DMS53 (cell line): ENCODE data around the gene FLT4.
"Not testable (repeated sequence)": the region's sequence is repeated elsewhere in the genome, so short reads cannot be mapped to it uniquely, and the experiment has no call there.

Experiments used
- DNase-seq: peaks from one replicate; lab custom pipeline; 2025; lab: John Stamatoyannopoulos, UW

Gene FLT4

GRCh38 chr5:180670157-180670556 lies 20.8 kb upstream of the FLT4 start:
- no peak for DNase-seq

- no peak for DNase-seq
Observed at GRCh38 chr5:180669661-180670060, 20.3 kb upstream of the FLT4 start.

- DNase-seq, result no peak
Observed at GRCh38 chr5:180668835-180669596, 19.6 kb upstream of the FLT4 start.

GRCh38 chr5:180666812-180667211 lies 17.4 kb upstream of the FLT4 start:
- DNase-seq, result no peak

GRCh38 chr5:180665682-180666404 lies 16.4 kb upstream of the FLT4 start:
- DNase-seq, result no peak

DNA sequence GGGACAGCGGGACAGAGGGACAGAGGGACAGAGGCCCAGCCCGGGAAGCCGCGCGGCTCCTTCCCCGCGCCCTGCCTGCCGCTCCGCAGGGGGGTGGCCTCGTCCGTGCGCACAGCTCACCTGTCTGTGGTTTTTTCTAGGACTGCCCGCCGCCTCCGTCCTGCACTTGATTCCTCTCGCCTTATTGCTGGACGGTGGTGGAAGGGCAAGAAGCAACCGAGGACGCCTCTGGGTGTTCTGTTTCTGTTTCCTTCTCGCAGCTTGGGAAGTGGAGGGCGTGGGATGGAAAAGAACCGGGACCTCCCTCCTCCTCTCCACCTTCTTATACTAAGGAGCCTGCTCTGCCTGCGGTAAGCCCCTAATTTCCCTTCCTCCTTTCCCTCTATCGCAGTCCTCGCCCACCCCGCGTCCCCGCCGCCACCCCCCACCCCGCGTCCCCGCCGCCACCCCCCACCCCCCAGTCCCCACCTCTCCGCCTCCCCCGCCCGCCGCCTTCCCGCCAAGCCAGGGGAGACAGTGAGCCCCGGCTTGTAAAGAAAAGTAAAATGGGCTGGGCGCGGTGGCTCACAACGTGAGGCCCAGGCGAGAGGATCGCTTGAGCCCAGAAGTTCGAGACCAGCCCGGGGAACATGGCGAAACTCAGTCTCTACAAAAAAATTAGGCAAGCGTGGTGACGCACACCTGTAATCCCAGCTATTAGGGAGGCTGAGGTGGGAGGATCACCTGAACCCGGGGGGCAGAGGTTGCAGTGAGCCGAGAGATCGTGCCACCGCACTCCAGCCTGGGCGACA lies 9.6 kb upstream of the FLT4 start:
- DNase-seq, result no peak

DNA sequence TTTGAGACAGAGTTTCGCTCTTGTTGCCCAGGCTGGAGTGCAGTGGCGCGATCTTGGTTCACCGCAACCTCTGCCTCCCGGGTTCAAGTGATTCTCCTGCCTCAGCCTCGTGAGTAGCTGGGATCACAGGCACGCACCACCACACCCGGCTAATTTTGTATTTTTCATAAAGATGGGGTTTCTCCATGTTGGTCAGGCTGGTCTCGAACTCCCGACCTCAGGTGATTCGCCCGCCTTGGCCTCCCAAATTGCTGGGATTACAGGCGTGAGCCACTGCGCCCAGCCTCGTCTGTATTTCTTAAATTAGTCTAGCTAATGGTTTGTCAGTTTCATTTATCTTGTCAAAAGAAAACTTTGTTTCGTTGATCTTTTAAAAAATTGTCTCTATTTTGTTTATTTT lies 5.8 kb upstream of the FLT4 start:
- DNase-seq, result not testable (repeated sequence)

DNA sequence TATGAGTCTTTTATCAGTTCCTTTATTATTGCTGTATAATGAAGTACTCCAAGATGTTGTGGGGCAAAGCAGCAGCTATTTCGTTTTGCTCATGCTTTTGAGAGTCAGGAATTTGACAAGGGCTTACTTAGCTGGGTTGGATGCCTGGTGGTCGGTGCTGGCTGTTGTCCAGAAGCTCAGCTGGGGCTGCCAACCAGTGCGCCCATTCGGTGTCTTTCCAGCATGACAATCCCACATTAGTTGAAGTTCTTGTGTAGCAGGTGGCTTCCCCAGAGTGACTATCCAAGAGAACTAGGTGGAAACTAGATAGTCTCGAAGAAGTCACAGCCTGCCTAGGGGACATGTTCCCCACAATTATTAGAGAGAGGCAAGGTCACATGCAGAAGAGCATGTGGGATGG lies 3.4 kb upstream of the FLT4 start:
- DNase-seq, result no peak

GRCh38 chr5:180652346-180652745 lies 2.9 kb upstream of the FLT4 start:
- DNase-seq, result no peak

DNA sequence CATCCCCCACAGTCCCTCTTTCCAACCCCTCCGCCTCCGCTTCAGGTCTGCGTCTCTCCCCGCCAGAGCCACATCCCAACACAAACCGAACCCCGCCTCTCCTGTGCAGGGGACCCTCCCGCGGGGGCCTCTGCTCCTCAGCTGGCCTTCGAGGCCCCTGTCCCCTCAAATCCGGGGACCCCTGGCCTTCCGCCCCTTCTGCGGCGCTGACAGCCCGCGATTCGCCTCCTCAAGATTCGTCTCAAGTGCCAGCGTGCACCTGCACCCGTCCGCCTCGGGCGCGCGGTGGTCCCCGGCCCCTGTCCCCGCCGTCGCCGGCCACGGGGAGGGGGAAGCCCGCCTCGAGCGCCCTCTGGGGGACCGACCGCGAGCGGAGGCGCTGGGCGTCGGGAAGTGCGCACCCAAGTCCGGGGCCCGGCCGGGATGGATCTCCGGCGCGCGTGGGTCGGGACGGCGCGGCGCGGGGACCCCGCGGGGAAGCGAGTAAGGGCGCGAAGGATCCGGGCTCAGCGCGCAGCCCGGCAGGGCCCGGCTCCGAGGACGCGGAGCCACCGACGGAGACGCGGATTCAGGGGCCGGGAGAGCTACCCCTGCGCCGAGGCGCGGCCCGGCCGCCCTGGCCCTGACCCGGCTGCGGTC lies 623 bp downstream of the FLT4 start:
- no peak for DNase-seq

DNA sequence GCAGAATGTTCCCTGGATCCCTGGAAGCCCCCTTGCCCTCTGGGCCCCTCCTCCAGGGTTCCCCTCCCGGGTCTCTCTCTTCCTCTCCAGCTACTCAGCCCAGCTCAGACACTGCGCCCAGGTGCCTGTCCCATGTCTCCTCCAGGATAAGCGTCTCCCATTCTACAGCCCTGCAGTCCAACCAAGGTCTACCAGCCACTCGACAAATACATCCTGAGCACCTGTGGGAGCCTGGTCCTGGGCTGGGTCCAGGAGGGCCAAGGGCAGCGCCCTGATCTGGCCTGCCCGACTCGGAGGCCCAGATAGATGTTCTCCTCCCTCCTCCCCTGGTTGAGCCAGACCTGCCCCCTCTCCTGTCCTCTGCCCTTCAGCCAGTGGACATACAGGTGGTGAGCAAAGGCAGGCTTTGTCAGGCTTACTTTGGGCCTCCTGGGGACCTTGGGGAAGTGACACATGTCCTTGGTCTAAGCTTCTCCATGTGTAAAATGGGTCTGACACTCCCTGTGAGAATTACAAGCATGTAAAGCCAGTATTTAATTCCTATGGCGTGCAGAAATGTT lies 1.4 kb downstream of the FLT4 start:
- DNase-seq, result no peak

- no peak for DNase-seq
Observed at GRCh38 chr5:180647465-180647864, 1.9 kb downstream of the FLT4 start.

GRCh38 chr5:180646963-180647305 lies 2.5 kb downstream of the FLT4 start:
- no peak for DNase-seq

DNA sequence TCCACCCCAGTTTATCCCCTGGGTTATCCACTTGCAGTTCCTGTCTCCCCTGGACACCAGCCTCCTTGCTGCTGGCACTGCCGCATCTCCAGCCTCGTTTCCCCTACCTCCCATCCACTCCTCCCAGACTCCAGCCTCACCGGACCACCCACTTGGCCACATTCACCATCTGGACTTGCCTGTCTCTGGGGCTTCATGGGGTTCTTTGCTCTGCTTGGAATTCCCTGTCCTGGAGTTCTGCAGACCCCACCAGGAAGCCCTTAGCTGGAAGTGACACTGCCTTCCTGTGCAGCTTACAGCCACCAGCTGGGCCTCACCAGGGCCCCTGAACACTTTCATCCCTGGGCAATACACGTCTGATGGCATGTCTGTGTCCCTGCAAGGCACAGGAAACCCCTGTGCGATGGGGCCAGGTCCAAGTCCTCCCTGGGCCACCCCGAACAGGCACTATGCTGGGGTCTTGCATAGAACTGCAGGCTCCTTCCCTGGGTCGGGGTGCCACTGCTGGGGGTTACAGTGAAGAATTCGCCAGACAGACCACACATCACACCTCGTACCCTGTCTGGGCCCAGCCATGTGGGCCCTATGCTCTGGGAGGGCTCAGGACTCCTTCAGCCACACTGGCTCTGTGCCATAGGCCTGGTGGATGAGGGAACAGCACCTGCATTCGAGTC lies 3.0 kb downstream of the FLT4 start:
- DNase-seq, result no peak

DNA sequence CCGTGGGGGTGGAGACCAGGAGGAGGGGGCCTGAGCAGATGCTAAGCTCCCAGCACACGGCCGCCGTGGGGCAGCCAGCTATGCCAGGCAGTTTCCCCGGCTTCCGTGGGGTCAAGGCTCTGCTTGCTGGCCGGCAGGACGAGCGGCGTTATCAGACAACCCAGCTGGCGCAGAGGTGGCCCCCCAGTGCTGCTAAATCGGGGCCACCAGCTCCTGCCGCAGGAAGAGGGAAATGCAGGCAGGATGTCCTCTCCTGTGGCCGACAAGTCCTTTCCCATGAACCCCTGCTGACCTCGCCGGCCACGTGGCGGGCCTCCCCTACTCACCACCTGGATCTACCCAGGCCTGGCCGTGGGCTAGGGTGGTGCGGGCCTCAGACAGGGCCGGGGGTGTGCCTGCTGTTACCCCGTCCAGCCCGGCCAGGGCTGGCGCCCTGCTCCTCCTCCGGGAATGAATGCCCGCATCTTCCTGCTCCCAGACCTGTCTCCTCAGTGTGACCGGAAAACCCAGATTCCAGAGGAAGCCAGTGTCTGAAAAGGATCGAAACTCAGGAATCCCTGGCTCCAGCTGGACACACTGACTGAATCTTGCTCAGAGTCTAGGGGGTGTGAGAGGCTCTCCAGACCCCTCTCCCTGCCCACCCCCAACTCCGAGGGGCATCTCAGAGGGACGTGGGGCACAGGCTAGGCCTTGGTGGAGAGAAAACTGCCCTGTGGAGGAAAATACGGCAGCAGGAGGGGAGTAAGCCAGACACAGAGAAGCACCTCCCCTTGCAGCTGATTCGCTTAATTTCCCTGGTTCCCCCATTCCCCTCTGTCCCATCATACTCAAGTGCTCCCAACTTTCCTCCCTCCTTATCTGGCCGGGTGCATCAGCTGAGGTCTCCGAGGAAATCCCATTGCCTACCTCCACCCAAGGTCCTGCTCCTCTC lies 3.9 kb downstream of the FLT4 start:
- DNase-seq, result no peak

DNA sequence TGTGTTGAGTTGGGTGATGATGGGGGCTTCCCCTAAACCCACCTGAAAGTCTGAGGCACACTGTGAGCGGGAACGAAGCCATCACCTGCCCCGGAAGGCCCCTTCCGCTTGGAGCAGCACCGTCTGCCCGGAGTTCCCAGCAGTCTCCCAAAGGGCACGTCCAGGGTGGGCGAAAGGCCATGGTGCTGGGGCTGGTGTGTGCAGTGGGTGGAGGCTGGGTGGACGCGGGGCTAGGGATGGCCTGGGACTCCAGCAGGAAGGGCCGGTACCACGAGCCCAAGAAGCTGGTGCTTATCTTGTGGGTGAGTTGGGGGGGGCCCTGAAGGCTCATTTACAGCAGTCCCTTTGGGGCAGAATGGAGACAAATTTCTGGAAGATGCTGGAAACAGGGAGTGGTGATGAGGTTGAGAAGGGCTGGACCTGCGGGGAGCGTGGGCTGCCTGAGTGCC lies 4.6 kb downstream of the FLT4 start:
- DNase-seq, result no peak

GRCh38 chr5:180644129-180644824 lies 5.1 kb downstream of the FLT4 start:
- no peak for DNase-seq

DNA sequence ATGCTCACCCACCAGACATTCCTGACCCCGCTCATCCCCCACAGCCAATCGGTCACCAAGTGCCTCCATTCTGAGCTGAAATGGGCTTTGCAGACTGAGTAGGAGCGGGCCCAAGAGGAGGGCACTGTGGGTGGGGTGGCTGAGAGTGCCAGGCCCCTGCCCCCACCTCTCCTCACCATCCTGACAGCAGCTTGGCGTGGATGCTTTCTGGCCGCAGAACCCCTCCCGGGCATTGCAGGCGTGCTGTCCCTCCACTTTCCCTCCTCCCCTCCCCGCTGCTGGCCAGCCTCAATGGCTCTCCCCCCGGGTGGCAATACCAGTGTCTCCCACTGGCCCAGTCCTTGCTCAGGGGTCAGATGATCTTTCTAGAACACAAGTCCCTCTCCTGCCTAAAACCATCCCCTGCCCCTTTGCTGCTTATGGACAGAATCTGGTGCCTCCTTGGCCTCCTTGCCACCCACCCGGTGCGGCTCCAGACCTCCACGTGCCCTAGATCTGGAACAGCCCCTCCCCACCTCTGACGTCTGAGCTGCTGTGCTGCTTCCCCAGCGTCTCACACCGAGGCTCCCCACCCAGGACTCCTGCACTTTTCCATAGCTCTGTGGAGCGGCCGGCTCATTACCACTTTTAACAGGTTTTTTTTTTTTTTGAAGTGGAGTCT lies 6.1 kb downstream of the FLT4 start:
- no peak for DNase-seq

- no peak for DNase-seq
Observed at GRCh38 chr5:180642779-180643178, 6.6 kb downstream of the FLT4 start.
